GM12874 (cell line): ENCODE results near the gene SELENON.

Experiments used
- TF ChIP-seq, protein P1 (sequence below): IDR thresholded peaks from 2 replicates; pipeline ENCODE4 v1.5.1; 2011; ENCODE audit warnings: low read depth, mild to moderate bottlenecking, control low read depth, low read length, moderate library complexity; ENCODE audit not compliant: insufficient read depth

Gene SELENON

GRCh38 chr1:25804244-25804963 is 4.4 kb downstream of the SELENON start:
- TF ChIP-seq, protein P1, sequence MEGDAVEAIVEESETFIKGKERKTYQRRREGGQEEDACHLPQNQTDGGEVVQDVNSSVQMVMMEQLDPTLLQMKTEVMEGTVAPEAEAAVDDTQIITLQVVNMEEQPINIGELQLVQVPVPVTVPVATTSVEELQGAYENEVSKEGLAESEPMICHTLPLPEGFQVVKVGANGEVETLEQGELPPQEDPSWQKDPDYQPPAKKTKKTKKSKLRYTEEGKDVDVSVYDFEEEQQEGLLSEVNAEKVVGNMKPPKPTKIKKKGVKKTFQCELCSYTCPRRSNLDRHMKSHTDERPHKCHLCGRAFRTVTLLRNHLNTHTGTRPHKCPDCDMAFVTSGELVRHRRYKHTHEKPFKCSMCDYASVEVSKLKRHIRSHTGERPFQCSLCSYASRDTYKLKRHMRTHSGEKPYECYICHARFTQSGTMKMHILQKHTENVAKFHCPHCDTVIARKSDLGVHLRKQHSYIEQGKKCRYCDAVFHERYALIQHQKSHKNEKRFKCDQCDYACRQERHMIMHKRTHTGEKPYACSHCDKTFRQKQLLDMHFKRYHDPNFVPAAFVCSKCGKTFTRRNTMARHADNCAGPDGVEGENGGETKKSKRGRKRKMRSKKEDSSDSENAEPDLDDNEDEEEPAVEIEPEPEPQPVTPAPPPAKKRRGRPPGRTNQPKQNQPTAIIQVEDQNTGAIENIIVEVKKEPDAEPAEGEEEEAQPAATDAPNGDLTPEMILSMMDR, result no peak

- TF ChIP-seq, protein P1, result no peak
Observed at GRCh38 chr1:25804964-25805862, 5.2 kb downstream of the SELENON start.

DNA sequence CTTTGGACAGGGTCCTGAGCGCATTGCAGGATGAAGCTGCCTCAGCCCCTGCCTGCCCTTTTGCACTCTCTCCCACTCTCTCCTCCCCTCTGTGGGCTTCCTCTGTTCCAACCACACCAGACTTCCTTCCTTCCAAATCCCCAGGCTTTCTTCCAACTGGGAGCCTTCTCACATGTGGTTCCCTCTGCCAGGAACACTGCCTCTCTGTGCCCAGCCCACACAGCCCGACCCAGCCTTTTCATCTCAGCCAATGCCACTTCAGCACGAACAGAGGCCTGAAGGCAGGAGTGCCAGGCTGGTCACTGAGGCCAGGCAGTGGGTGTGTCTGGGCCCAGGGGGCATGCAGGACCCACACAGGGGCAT is 5.9 kb downstream of the SELENON start:
- TF ChIP-seq, protein P1, result no peak

DNA sequence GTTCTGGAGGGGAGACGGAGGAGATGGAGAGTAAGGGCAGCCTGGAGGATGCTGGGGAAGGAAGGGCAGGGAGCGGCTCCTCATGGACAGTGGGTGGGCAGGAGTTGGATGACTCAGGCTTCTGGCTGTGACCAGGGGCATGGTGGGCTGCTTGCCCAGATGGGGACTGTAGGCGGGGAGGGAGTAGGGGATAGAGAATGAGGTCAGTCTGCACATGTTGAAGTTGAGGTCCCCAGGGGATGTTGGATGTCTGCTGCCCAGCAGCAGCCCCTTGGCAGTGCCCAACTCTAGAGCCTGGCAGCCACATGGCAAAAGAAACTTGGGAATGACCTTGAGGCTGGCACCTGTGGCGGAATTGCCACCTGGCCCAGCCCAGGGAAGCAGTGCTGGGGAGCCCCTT is 6.4 kb downstream of the SELENON start:
- TF ChIP-seq, protein P1, result no peak

DNA sequence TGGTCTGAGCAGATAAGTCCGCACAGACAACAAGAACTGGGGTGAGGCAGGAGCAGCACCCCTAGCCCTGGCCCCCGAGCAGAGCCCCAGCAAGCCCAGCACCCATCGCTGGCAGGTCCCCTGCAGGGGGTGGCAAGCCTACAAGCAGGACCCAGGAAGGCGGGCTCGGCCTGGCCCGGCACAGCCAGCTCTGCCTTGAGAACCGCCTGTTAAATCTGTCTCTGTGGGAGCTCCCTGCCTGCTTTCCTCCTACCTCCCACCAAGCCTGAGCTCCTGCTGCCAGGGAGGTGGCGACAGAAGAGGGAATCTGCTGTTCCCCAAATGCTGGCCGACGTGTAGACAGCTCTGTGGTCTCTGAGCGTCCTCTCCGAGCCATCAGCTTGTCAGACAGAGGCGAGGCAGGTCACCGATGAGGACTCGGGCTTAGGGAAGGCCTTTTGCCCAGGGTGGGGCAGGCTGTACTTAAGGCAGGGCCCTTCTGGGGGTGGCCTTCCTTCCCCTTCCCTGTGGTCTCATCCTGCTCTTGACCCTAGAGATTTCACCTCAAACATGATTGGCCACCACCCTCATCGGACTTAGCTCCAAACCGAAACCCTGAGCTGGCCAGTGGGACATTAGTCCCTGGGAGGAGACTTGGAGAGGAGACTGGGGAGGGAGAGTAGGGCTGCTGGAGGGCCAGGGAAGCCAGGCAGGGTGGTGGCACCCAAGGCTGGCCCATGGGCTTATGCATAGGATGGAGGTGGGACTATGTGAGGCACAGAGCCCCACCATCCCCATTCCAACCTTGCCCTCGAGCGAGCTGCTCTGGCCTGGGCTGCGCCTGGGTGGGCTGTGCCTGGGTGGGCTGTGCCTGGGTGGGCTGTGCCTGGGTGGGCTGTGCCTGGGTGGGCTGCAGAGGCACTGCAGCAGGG is 7.7 kb downstream of the SELENON start:
- TF ChIP-seq, protein P1, result no peak

DNA sequence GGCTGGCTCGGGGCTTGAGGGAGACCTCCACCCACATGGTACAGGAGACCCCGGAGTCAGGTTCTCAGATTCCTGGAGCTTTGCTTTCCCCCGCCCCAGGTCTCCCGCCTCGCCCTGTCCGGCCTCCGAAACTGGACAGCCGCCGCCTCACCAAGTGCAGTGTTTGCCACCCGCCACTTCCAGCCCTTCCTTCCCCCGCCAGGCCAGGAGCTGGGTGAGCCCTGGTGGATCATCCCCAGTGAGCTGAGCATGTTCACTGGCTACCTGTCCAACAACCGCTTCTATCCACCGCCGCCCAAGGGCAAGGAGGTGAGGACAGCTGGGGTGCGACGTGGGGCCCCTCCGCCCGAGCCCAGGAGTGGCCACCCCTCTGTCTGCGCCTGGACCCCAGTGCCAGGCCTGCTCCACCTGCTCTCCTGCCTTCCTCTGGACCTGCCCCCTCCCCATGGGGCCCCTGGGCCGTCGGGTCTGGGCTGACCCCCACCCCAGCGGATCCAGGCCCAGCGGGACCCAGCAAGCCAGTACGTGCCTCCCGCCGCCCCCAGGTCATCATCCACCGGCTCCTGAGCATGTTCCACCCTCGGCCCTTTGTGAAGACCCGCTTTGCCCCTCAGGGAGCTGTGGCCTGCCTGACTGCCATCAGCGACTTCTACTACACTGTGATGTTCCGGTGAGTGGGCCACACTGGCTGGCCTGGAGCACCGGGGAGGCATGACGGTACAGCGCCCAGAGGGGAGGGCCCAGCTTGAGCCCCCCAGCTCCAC is 8.7 kb downstream of the SELENON start:
- TF ChIP-seq, protein P1, result no peak
